ENCODE measurements around the gene RPS25.

DNA sequence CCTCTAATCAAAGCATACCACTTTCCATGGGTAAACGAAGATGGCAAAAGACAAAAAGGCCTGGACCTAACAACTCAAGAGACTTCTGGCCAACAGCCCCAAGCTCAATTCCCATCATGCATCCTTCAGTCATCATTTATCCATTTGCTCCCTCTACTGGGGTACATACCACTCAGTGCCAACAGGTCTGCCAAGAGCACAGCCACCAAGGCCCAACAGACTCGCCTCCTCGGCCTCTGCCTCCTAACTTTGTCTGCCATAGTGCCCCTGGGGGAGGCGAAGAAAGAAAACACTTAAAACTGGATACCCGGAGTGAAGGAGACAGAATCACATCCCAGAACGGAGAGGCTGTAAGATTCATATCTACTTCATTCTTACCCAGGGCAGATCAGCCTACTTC is 37.8 kb upstream of the RPS25 start:
- peak; percentile 45 for TF ChIP-seq CTCF (IDR thresholded peaks at IDR 0.05; ENCODE audit: poor library complexity, severe bottlenecking)
- TF ChIP-seq TAF1 (IDR thresholded peaks at IDR 0.05; ENCODE audit: low read depth) = no peak
- TF ChIP-seq, protein P1, sequence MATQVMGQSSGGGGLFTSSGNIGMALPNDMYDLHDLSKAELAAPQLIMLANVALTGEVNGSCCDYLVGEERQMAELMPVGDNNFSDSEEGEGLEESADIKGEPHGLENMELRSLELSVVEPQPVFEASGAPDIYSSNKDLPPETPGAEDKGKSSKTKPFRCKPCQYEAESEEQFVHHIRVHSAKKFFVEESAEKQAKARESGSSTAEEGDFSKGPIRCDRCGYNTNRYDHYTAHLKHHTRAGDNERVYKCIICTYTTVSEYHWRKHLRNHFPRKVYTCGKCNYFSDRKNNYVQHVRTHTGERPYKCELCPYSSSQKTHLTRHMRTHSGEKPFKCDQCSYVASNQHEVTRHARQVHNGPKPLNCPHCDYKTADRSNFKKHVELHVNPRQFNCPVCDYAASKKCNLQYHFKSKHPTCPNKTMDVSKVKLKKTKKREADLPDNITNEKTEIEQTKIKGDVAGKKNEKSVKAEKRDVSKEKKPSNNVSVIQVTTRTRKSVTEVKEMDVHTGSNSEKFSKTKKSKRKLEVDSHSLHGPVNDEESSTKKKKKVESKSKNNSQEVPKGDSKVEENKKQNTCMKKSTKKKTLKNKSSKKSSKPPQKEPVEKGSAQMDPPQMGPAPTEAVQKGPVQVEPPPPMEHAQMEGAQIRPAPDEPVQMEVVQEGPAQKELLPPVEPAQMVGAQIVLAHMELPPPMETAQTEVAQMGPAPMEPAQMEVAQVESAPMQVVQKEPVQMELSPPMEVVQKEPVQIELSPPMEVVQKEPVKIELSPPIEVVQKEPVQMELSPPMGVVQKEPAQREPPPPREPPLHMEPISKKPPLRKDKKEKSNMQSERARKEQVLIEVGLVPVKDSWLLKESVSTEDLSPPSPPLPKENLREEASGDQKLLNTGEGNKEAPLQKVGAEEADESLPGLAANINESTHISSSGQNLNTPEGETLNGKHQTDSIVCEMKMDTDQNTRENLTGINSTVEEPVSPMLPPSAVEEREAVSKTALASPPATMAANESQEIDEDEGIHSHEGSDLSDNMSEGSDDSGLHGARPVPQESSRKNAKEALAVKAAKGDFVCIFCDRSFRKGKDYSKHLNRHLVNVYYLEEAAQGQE (IDR thresholded peaks at IDR 0.05; ENCODE audit: borderline replicate concordance) = no peak
- TF ChIP-seq SMC3 (conservative IDR thresholded peaks at IDR 0.05; ENCODE audit: poor library complexity) = no peak

All from neural cell (in vitro differentiated cells).